DND-41 (cell line): Measurements from ENCODE around the gene LSG1.

ENCODE experiments used
- ATAC-seq: fragments of 200-7000 bp; cut with Tn5 transposase; 3 replicates; pipeline ENCODE4 v1.9.1; 2021; ENCODE audit warnings: low read depth; ENCODE audit not compliant: insufficient read depth
- DNase-seq: peaks from one replicate; pipeline ENCODE4 v3.0.0-alpha.2; 2020
- H2AFZ ChIP-seq: 2 replicates; pipeline ENCODE4 v1.6.0; 2012; ENCODE audit warnings: low read depth, low read length
- H3K27ac ChIP-seq: 2 replicates; pipeline ENCODE4 v1.5.1; 2012; ENCODE audit warnings: low read length, inconsistent platforms
- H3K27me3 ChIP-seq: fragments of 200-600 bp; sonication (generic); 2 replicates; pipeline ENCODE4 v1.6.0; 2012; ENCODE audit warnings: low read length, mild to moderate bottlenecking, inconsistent platforms; ENCODE audit not compliant: insufficient read depth, poor library complexity
- H3K36me3 ChIP-seq: 2 replicates; pipeline ENCODE4 v1.5.1; 2012; ENCODE audit warnings: low read length, inconsistent platforms; ENCODE audit not compliant: insufficient read depth
- H3K4me1 ChIP-seq: 2 replicates; pipeline ENCODE4 v1.5.1; 2012; ENCODE audit warnings: mild to moderate bottlenecking, low read length; ENCODE audit not compliant: insufficient read depth
- H3K4me2 ChIP-seq: 2 replicates; pipeline ENCODE4 v1.6.0; 2012; ENCODE audit warnings: mild to moderate bottlenecking, moderate library complexity, low read length, inconsistent platforms; ENCODE audit not compliant: insufficient read depth
- H3K4me3 ChIP-seq, 2 experiments: fragments of 200-600 bp in 1 of 2; shearing (Covaris generic) in 1 of 2; 2 replicates each; pipeline ENCODE4 v1.5.1; 2012 to 2016; ENCODE audit warnings: inconsistent platforms in 2 of 2, low read length in 2 of 2, mild to moderate bottlenecking in 2 of 2, low read depth in 1 of 2, moderate library complexity in 1 of 2
- H3K79me2 ChIP-seq: 2 replicates; pipeline ENCODE4 v1.6.0; 2012; ENCODE audit warnings: low read length, inconsistent platforms; ENCODE audit not compliant: insufficient read depth
- H3K9ac ChIP-seq: 2 replicates; pipeline ENCODE4 v1.6.0; 2012; ENCODE audit warnings: low read depth, mild to moderate bottlenecking, inconsistent platforms, low read length, moderate library complexity
- H3K9me3 ChIP-seq: 2 replicates; pipeline ENCODE4 v1.5.1; 2012; ENCODE audit warnings: low read length, moderate library complexity, mild to moderate bottlenecking, inconsistent platforms; ENCODE audit not compliant: insufficient read depth, severe bottlenecking
- H4K20me1 ChIP-seq: 2 replicates; pipeline ENCODE4 v1.6.0; 2012; ENCODE audit warnings: low read length; ENCODE audit not compliant: insufficient read depth
- EZH2 ChIP-seq: IDR thresholded peaks from 3 replicates; pipeline ENCODE4 v1.6.1; 2012; ENCODE audit warnings: borderline replicate concordance, low read depth, mild to moderate bottlenecking, moderate library complexity, low read length, inconsistent platforms; ENCODE audit not compliant: severe bottlenecking
- TF ChIP-seq, protein P1 (sequence below): IDR thresholded peaks from 2 replicates; pipeline ENCODE4 v1.5.1; 2012; ENCODE audit warnings: borderline replicate concordance, low read length, moderate library complexity, mild to moderate bottlenecking; ENCODE audit not compliant: poor library complexity, severe bottlenecking; ENCODE audit errors: extremely low read depth

Gene LSG1

DNA sequence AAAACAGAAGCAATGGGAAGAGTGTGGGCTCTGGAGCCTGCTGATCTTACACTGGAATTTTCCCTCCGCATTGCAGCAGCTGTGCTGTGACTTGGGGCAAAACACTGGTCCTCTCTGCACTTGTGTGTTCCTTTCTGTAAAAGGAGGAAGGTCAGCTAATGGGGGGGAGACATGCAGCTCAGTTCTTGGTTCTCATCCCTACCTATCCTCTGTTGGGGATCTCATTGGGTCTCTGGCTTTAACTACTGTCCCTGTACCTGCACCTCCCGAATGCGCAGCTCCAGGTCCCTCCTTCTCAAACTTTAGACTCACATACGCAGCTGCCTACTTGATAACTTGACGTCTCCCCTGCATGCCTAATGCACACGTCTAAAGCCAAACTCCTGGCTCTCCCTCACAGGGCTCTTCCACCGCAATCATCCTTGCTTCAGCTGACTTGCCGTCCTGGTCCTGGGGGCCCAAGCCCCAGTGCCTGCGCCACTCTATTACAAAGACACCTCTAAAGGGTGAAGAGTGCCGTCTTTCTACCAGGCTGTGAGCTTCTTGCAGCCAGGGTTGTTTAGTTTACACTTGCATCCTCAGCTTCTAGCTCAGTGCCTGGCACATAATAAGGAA is 32.9 kb downstream of the LSG1 start:
- no peak overlapping the region for H3K4me2 ChIP-seq
- peaks cover 47% of the 10 kb centered on the region for H3K36me3 ChIP-seq
- H3K4me3 ChIP-seq, result no peak overlapping the region
- ATAC-seq (no peak), DNase-seq (no peak)
- H3K4me1 ChIP-seq, result no peaks in the 10 kb centered on the region
- H3K27ac ChIP-seq, result no peak overlapping the region
- no peaks in the 10 kb centered on the region for H3K27me3 ChIP-seq
- no peaks in the 10 kb centered on the region for H3K9me3 ChIP-seq
- H4K20me1 ChIP-seq, result no peaks in the 10 kb centered on the region
- TF ChIP-seq, protein P1, sequence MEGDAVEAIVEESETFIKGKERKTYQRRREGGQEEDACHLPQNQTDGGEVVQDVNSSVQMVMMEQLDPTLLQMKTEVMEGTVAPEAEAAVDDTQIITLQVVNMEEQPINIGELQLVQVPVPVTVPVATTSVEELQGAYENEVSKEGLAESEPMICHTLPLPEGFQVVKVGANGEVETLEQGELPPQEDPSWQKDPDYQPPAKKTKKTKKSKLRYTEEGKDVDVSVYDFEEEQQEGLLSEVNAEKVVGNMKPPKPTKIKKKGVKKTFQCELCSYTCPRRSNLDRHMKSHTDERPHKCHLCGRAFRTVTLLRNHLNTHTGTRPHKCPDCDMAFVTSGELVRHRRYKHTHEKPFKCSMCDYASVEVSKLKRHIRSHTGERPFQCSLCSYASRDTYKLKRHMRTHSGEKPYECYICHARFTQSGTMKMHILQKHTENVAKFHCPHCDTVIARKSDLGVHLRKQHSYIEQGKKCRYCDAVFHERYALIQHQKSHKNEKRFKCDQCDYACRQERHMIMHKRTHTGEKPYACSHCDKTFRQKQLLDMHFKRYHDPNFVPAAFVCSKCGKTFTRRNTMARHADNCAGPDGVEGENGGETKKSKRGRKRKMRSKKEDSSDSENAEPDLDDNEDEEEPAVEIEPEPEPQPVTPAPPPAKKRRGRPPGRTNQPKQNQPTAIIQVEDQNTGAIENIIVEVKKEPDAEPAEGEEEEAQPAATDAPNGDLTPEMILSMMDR, result no peak
- TF ChIP-seq EZH2, result no peak
- no peak overlapping the region for H2AFZ ChIP-seq
- H3K79me2 ChIP-seq, result no peaks in the 10 kb centered on the region
- no peak overlapping the region for H3K9ac ChIP-seq

DNA sequence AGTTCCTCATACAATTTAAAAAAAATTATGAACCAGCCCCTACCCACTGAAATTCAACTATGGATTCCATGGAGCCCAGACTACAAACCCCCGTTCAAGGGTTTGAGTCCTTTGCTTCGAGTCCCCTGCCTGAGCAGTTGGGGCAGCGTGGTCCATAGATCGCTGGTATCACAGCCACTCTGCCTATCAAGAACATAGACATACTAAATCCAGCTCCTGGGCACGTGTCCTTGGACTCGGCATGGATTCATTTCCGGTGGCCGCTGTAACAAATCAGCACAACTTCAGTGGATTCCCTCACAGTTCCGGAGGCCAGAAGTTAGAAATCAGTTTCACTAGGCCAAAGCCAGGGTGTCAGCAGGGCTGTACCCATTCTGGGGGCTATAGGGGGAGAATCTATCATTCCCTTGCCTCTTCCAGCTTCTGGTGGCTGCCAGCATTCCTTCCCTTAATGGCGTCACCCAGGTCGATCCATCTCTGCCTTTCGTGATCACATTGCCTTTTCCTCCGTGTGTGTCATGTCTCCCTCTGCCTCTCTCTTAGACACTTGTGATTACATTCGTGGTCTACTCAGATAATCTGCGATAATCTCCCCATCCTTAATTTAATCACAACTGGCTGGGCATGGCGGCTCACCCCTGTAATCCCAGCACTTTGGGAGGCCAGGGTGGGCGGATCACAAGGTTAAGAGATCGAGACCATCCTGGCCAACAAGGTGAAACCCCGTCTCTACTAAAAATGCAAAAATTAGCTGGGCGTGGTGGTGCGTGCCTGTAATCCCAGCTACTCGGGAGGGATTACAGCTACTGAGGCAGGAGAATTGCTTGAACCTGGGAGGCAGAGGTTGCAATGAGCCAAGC is 34.2 kb downstream of the LSG1 start:
- TF ChIP-seq, protein P1, result no peak
- no peak for TF ChIP-seq EZH2
- DNase-seq, result no peak
- Histone ChIP-seq H3K9ac (no peak overlapping the region), H3K79me2 (peaks cover under 1% of the 10 kb centered on the region; the same call in 1 of the 2 replicates), H3K4me2 (no peak overlapping the region), H2AFZ (no peak overlapping the region), H3K4me3 (no peak overlapping the region), H4K20me1 (no peaks in the 10 kb centered on the region), H3K27me3 (no peaks in the 10 kb centered on the region), H3K36me3 (peaks cover 36% of the 10 kb centered on the region), H3K27ac (no peak overlapping the region), H3K4me1 (peaks cover 5% of the 10 kb centered on the region), H3K9me3 (no peaks in the 10 kb centered on the region)
- no peak for ATAC-seq

DNA sequence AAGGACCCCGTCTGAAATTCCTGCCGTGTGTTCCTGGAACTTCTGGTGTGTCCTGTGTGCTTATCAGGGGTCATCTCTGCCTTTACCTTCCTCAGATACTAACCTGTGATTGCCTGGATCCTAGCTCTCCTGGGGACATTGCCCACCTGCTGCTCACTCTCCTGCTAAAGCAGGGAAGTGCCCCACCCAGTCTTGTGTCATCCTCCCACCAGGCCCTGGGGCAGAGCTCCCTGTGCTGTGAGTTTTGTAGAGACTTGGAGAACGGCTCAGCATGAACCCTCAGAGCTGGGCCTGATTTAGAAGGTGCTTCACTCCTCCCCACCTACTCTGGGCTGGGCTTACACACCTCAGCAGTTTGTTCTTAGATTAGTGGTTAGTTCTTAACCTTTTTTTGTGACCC is 34.9 kb downstream of the LSG1 start:
- Histone ChIP-seq H3K9ac (no peak overlapping the region), H3K9me3 (no peaks in the 10 kb centered on the region), H3K27ac (no peak overlapping the region), H3K4me1 (peaks cover 12% of the 10 kb centered on the region), H3K36me3 (peaks cover 35% of the 10 kb centered on the region), H3K79me2 (peaks cover 7% of the 10 kb centered on the region), H3K4me2 (no peak overlapping the region), H4K20me1 (no peaks in the 10 kb centered on the region), H3K27me3 (no peaks in the 10 kb centered on the region), H2AFZ (no peak overlapping the region), H3K4me3 (no peak overlapping the region)
- DNase-seq, result no peak
- no peak for TF ChIP-seq EZH2
- TF ChIP-seq, protein P1, result no peak
- ATAC-seq, result no peak
